Measurements from ENCODE around the gene KRABD2.
A peak's percentile ranks its signal among the peaks of the same experiment; 100 is the strongest.
"Not testable (repeated sequence)": the region's sequence is repeated elsewhere in the genome, so short reads cannot be mapped to it uniquely, and the experiment has no call there.

The KRABD2 gene

DNA sequence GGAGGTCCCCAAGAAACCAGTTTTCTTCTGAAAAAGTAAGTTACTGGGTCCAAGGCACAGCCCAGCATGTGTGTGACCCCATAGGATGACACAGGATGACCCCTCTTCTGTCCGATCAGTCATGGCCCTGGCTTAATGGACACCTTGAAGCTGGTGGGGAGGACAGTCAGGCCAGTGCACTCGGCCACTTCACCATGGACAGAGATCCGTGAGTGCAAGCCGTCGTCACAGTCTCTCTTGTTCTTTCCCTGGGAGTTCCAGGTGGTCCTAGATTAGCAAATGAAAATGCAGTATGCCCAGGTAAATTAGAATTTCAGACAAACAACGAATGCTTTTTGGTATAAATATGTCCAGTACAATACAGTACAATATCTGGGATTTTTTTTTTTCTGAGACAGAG lies 22.5 kb upstream of the KRABD2 start:
- H3K27me3 ChIP-seq (ENCODE audit: control insufficient read depth, low read length): peaks cover 15% of the 10 kb centered on the region; the same call in 1 of the 2 replicates
- H3F3A ChIP-seq (ENCODE audit: control insufficient read depth, insufficient read depth): no peaks in the 10 kb centered on the region
- no peak overlapping the region for H3K27ac ChIP-seq (ENCODE audit: low read depth, low read length)
- H3K9me2 ChIP-seq (replicated peaks; ENCODE audit: control insufficient read depth, low read length): no peaks in the 10 kb centered on the region
- no peak for TF ChIP-seq EZH2phosphoT487 (IDR thresholded peaks at IDR 0.05; ENCODE audit: borderline replicate concordance, low read length)
- TF ChIP-seq, protein P1, sequence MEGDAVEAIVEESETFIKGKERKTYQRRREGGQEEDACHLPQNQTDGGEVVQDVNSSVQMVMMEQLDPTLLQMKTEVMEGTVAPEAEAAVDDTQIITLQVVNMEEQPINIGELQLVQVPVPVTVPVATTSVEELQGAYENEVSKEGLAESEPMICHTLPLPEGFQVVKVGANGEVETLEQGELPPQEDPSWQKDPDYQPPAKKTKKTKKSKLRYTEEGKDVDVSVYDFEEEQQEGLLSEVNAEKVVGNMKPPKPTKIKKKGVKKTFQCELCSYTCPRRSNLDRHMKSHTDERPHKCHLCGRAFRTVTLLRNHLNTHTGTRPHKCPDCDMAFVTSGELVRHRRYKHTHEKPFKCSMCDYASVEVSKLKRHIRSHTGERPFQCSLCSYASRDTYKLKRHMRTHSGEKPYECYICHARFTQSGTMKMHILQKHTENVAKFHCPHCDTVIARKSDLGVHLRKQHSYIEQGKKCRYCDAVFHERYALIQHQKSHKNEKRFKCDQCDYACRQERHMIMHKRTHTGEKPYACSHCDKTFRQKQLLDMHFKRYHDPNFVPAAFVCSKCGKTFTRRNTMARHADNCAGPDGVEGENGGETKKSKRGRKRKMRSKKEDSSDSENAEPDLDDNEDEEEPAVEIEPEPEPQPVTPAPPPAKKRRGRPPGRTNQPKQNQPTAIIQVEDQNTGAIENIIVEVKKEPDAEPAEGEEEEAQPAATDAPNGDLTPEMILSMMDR (IDR thresholded peaks at IDR 0.05; ENCODE audit: low read depth, low read length, poor library complexity, severe bottlenecking): no peak
- H3K9me3 ChIP-seq (ENCODE audit: control insufficient read depth, insufficient read depth, low read length): no peaks in the 10 kb centered on the region
- no peak overlapping the region for H3K4me3 ChIP-seq (ENCODE audit: low read length)
- no peaks in the 10 kb centered on the region for H3K36me3 ChIP-seq (ENCODE audit: control insufficient read depth, low read length)
- no peaks in the 10 kb centered on the region for H3K79me2 ChIP-seq (ENCODE audit: control insufficient read depth, low read length)
- H3K4me1 ChIP-seq (ENCODE audit: control insufficient read depth, low read length): peaks cover 3% of the 10 kb centered on the region
- no peak overlapping the region for H3K4me2 ChIP-seq (ENCODE audit: low read length)
- H4K20me1 ChIP-seq (ENCODE audit: control insufficient read depth, insufficient read depth, low read depth, low read length): no peaks in the 10 kb centered on the region

DNA sequence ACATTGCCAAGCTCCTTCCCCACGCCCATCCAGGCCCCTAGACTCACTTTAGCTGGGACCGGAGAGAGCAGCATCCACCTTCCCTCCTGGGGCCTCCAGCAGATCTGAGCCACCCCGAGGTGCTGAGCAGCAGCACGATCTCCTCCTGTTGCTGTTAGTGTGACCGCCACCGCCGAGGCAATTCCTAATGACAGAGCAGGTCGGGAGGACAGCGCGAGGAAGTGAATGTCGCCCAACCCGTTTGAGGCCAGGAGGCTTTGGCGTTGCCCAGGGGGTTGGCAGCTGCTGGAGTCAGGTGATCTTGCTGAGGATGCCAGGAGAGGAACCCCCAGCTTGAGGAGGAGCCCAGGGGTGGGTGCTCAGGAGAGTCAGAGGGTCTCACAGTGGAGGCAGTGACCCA lies 21.1 kb upstream of the KRABD2 start, which contains the start of gene RNF222:
Gene RNF222 (minus strand): TSS at position 192 of the 400 bp plus-strand sequence. CDS start 4,366 bp downstream, outside the sequence.
- Histone ChIP-seq H3K4me3 (ENCODE audit: low read length) (no peak within 1 kb of the TSS), H3K79me2 (ENCODE audit: control insufficient read depth, low read length) (no peaks in the 10 kb centered on the region), H3F3A (ENCODE audit: control insufficient read depth, insufficient read depth) (no peaks in the 10 kb centered on the region), H3K27ac (ENCODE audit: low read depth, low read length) (no peak within 1 kb of the TSS), H3K36me3 (ENCODE audit: control insufficient read depth, low read length) (no peaks in the 10 kb centered on the region), H3K9me3 (ENCODE audit: control insufficient read depth, insufficient read depth, low read length) (no peaks in the 10 kb centered on the region), H4K20me1 (ENCODE audit: control insufficient read depth, insufficient read depth, low read depth, low read length) (no peaks in the 10 kb centered on the region), H3K4me2 (ENCODE audit: low read length) (no peak within 1 kb of the TSS), H3K4me1 (ENCODE audit: control insufficient read depth, low read length) (peaks cover 13% of the 10 kb centered on the region), H3K9me2 (replicated peaks; ENCODE audit: control insufficient read depth, low read length) (no peaks in the 10 kb centered on the region), H3K27me3 (ENCODE audit: control insufficient read depth, low read length) (peaks cover 15% of the 10 kb centered on the region; the same call in 1 of the 2 replicates)
- TF ChIP-seq EZH2phosphoT487 (IDR thresholded peaks at IDR 0.05; ENCODE audit: borderline replicate concordance, low read length): no peak
- TF ChIP-seq, protein P1 (IDR thresholded peaks at IDR 0.05; ENCODE audit: low read depth, low read length, poor library complexity, severe bottlenecking): no peak

DNA sequence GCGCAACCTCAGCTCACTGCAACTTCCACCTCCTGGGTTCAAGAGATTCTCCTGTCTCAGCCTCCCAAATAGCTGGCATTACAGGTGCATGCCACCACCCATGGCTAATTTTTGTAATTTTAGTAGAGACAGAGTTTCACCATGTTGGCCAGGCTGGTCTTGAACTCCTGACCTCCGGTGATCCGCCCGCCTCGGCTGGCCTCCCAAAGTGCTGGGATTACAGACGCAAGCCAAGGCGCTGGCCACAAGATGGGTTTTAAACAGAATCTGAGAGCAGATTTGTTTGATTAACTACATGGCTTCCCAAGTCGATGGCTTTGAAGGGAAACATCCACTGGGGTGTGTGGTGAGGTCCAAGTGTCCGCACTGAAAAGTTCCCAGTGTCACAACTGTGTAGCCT lies 18.0 kb upstream of the KRABD2 start:
- H3K79me2 ChIP-seq (ENCODE audit: control insufficient read depth, low read length); H3K4me3 ChIP-seq (ENCODE audit: low read length); H3K36me3 ChIP-seq (ENCODE audit: control insufficient read depth, low read length); H3K27me3 ChIP-seq (ENCODE audit: control insufficient read depth, low read length); H3K4me2 ChIP-seq (ENCODE audit: low read length); H3F3A ChIP-seq (ENCODE audit: control insufficient read depth, insufficient read depth); H3K9me3 ChIP-seq (ENCODE audit: control insufficient read depth, insufficient read depth, low read length); H4K20me1 ChIP-seq (ENCODE audit: control insufficient read depth, insufficient read depth, low read depth, low read length); H3K9me2 ChIP-seq (replicated peaks; ENCODE audit: control insufficient read depth, low read length); H3K27ac ChIP-seq (ENCODE audit: low read depth, low read length): not testable (repeated sequence)
- H3K4me1 ChIP-seq (ENCODE audit: control insufficient read depth, low read length): peaks cover 13% of the 10 kb centered on the region

DNA sequence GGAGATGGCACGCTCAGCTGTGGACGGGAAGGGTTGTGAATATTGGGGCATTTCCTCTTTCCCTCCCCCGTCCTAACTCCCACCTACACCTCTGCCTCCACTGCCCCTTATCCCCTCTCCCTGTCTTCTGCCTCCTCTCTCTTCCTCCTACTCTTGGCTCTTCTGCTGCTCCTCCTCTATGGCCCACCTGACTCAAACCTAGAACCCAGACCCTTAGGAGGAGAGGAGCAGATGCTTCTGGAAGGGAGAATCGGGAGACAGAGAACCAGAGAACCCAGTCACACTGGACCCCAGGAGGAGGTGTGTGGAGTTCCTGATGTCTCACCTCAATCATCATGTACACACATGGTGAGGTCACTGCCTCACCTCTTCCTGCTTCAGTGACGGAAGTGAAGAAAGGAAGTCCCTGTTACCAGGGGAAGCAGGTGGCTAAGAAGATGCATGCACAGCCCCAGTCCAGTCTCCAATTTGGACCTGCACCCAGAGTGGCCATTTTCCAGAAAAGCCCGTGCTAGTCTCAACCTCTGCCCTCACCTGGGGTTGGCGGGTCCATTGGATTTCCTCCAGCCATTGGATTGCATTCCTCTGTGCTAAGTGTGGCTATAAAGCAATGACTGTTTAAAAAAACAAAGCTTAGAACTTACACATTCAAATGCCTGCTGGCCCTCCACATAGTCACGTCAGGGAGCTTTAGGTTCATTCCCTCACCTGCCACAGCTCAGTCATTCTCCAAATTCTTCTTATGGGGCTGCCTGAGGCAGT lies 17.1 kb upstream of the KRABD2 start:
- H3K36me3 ChIP-seq (ENCODE audit: control insufficient read depth, low read length): no peaks in the 10 kb centered on the region
- H3K4me2 ChIP-seq (ENCODE audit: low read length): peak overlapping the region; percentile 54
- no peaks in the 10 kb centered on the region for H3K79me2 ChIP-seq (ENCODE audit: control insufficient read depth, low read length)
- H3K9me3 ChIP-seq (ENCODE audit: control insufficient read depth, insufficient read depth, low read length): no peaks in the 10 kb centered on the region
- peaks cover 13% of the 10 kb centered on the region for H3K4me1 ChIP-seq (ENCODE audit: control insufficient read depth, low read length)
- H3F3A ChIP-seq (ENCODE audit: control insufficient read depth, insufficient read depth): no peaks in the 10 kb centered on the region
- TF ChIP-seq EZH2phosphoT487 (IDR thresholded peaks at IDR 0.05; ENCODE audit: borderline replicate concordance, low read length): no peak
- TF ChIP-seq, protein P1 (IDR thresholded peaks at IDR 0.05; ENCODE audit: low read depth, low read length, poor library complexity, severe bottlenecking): no peak
- H4K20me1 ChIP-seq (ENCODE audit: control insufficient read depth, insufficient read depth, low read depth, low read length): no peaks in the 10 kb centered on the region
- peak overlapping the region; percentile 38 for H3K4me3 ChIP-seq (ENCODE audit: low read length)
- no peak overlapping the region for H3K27ac ChIP-seq (ENCODE audit: low read depth, low read length)
- peaks cover 6% of the 10 kb centered on the region; the same call in 1 of the 2 replicates for H3K27me3 ChIP-seq (ENCODE audit: control insufficient read depth, low read length)
- no peaks in the 10 kb centered on the region for H3K9me2 ChIP-seq (replicated peaks; ENCODE audit: control insufficient read depth, low read length)
